ENCODE data around the gene KIF20B. TPM values are rescaled to one million over a fixed set of nuclear protein-coding genes. Genes with fewer than 3 reads are reported as not detected.

KIF20B gene
- total and polyA plus RNA-seq, 2 of the 8 experiments (the other 6 are each of a cell fraction or from before 2014, with no cell fraction given) = 4.5 to 72.0 TPM

GRCh38 chr10:89662596-89662995 lies 38.8 kb upstream of the KIF20B start:
- FAIRE-seq (no peak), DNase-seq (ENCODE audit: low read depth in 1 of 2, low spot score in 2 of 2) (no peak)
- Histone ChIP-seq H3K79me1 (ENCODE audit: low read depth, low read length) (no peaks in the 10 kb centered on the region), H2BK15ac (ENCODE audit: low read length) (no peak overlapping the region), H3K4me2 (ENCODE audit: insufficient read depth in 1 of 2, low read depth in 2 of 2, low read length in 2 of 2) (no peak overlapping the region), H2BK5ac (ENCODE audit: low read depth, low read length) (no peak overlapping the region), H3K9me3 (ENCODE audit: insufficient read depth in 2 of 2, low read depth in 1 of 2, low read length in 1 of 2) (no peaks in the 10 kb centered on the region), H3K4ac (replicated peaks; ENCODE audit: insufficient read length, low read depth, low read length) (no peak overlapping the region), H4K8ac (ENCODE audit: extremely low read depth, insufficient read depth, low read length) (no peak overlapping the region), H4K20me1 (replicated peaks in 1 of 2; ENCODE audit: control insufficient read depth in 1 of 2, insufficient read depth in 2 of 2, low read length in 2 of 2) (no peaks in the 10 kb centered on the region), H2AK5ac (ENCODE audit: low read depth, low read length) (no peak overlapping the region), H3K14ac (ENCODE audit: insufficient read length) (no peak overlapping the region), H3K27me3 (replicated peaks in 1 of 4; ENCODE audit: control insufficient read depth in 3 of 4, extremely low read depth in 1 of 4, insufficient read depth in 3 of 4, low read length in 3 of 4) (no peaks in the 10 kb centered on the region), H3K79me2 (ENCODE audit: control insufficient read depth in 1 of 2, insufficient read depth in 2 of 2, low read length in 2 of 2) (no peaks in the 10 kb centered on the region), H3K27ac (ENCODE audit: low read depth, low read length) (no peak overlapping the region), H3K4me3 (ENCODE audit: extremely low read depth in 1 of 4, insufficient read depth in 2 of 4, low read depth in 3 of 4, low read length in 4 of 4) (no peak overlapping the region), H3K4me1 (replicated peaks in 1 of 4; ENCODE audit: control insufficient read depth in 3 of 4, insufficient read depth in 4 of 4, low read length in 3 of 4) (no peaks in the 10 kb centered on the region), H3K56ac (replicated peaks; ENCODE audit: insufficient read length, low read depth, low read length) (no peak overlapping the region), H3K36me3 (ENCODE audit: control insufficient read depth in 2 of 4, insufficient read depth in 4 of 4, low read length in 3 of 4) (no peaks in the 10 kb centered on the region), H4K5ac (ENCODE audit: insufficient read length, low read depth, low read length) (no peak overlapping the region), H2BK20ac (ENCODE audit: low read length) (no peak overlapping the region), H3K23ac (ENCODE audit: insufficient read length) (no peak overlapping the region), H2BK120ac (replicated peaks; ENCODE audit: low read depth, low read length) (no peak overlapping the region), H2AFZ (ENCODE audit: low read length) (no peak overlapping the region), H3K18ac (ENCODE audit: extremely low read depth, low read length) (no peak overlapping the region), H3K9ac (replicated peaks in 1 of 4; ENCODE audit: extremely low read depth in 1 of 4, low read depth in 3 of 4, low read length in 3 of 4) (no peak overlapping the region), H4K91ac (replicated peaks; ENCODE audit: insufficient read length, low read length) (no peak overlapping the region), H2BK12ac (ENCODE audit: low read depth, low read length) (no peak overlapping the region), H3K23me2 (ENCODE audit: low read depth, low read length) (no peaks in the 10 kb centered on the region)
- ChIA-PET POLR2A (ENCODE audit: partially characterized antibody) (interaction anchor here (0.6 to 1.6 kb wide), 4 partner anchors 16 to 621 kb away, joined by 3 to 6 read pairs (median 4); partner anchors contain the start of gene KIF20B), CTCF (ENCODE audit: partially characterized antibody) (interaction anchor here (1.1 to 2.3 kb wide), 3 partner anchors 10 to 1025 kb away, joined by 3 to 8 read pairs (median 3); partner anchors contain the start of gene KIF20B)
- 88% methylated on average over 2 of the region's 2 CpGs; no CpG with 5 or more reads in 1 of the 2 experiments for WGBS, 2 experiments (ENCODE audit: extremely low coverage in 1 of 2, insufficient coverage in 1 of 2, insufficient read length in 1 of 2, insufficient replicate concordance in 2 of 2, low coverage in 1 of 2, low lambda C conversion rate in 2 of 2, missing lambda C conversion rate in 1 of 2)
- TF ChIP-seq RBBP5 (IDR thresholded peaks at IDR 0.05; ENCODE audit: borderline replicate concordance, low read depth, low read length) = no peak
- TF ChIP-seq HDAC2 (IDR thresholded peaks at IDR 0.05; ENCODE audit: borderline replicate concordance in 1 of 2, low read depth in 2 of 2, low read length in 2 of 2) = no peak
- no peak for TF ChIP-seq TCF12 (IDR thresholded peaks at IDR 0.05; ENCODE audit: low read depth, low read length)
- no peak for TF ChIP-seq NANOG (IDR thresholded peaks at IDR 0.05; ENCODE audit: insufficient read depth, low read depth, low read length, poor library complexity, severe bottlenecking)
